ENCODE data around the gene LIN7B. TPM values are rescaled to one million over a fixed set of nuclear protein-coding genes. Genes with fewer than 3 reads are reported as not detected.

The LIN7B gene
- total RNA-seq, 4 donors from 2014 or later: 20.0 to 39.8 (median 32.3) TPM

DNA sequence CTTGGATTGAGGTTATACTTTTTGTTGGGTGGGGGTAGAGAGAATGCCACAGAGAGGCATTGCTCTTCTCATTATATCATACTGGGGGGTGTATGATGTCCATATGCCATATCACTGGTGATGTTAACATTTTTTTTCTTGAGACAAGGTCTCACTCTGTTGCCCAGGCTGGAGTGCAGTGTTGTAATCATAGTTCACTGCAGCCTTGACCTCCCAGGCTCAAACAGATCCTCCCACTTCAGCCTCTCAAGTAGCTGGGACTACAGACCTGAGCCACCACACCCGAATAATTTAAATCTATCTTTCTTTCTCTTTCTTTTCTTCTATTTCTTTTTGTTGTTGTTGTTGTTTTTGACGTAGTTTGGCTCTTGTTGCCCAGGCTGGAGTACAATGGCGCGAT, 33.8 kb upstream of the LIN7B start:
- no peak overlapping the region for H3K4me3 ChIP-seq
- DNase-seq (ENCODE audit: low spot score in 2 of 2): no peak
- TF ChIP-seq POLR2A (IDR thresholded peaks at IDR 0.05) (no peak), POLR2AphosphoS5 (IDR thresholded peaks at IDR 0.05) (no peak), EP300 (IDR thresholded peaks at IDR 0.05) (no peak)
- TF ChIP-seq, protein P1, sequence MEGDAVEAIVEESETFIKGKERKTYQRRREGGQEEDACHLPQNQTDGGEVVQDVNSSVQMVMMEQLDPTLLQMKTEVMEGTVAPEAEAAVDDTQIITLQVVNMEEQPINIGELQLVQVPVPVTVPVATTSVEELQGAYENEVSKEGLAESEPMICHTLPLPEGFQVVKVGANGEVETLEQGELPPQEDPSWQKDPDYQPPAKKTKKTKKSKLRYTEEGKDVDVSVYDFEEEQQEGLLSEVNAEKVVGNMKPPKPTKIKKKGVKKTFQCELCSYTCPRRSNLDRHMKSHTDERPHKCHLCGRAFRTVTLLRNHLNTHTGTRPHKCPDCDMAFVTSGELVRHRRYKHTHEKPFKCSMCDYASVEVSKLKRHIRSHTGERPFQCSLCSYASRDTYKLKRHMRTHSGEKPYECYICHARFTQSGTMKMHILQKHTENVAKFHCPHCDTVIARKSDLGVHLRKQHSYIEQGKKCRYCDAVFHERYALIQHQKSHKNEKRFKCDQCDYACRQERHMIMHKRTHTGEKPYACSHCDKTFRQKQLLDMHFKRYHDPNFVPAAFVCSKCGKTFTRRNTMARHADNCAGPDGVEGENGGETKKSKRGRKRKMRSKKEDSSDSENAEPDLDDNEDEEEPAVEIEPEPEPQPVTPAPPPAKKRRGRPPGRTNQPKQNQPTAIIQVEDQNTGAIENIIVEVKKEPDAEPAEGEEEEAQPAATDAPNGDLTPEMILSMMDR (IDR thresholded peaks at IDR 0.05): no peak
- no peaks in the 10 kb centered on the region for H3K36me3 ChIP-seq
- WGBS: 91% methylated on average over 4 of the region's 4 CpGs
- no peaks in the 10 kb centered on the region for H3K27me3 ChIP-seq
- H3K9me3 ChIP-seq: no peaks in the 10 kb centered on the region
- H3K27ac ChIP-seq: no peak overlapping the region
- H3K4me1 ChIP-seq: no peaks in the 10 kb centered on the region

DNA sequence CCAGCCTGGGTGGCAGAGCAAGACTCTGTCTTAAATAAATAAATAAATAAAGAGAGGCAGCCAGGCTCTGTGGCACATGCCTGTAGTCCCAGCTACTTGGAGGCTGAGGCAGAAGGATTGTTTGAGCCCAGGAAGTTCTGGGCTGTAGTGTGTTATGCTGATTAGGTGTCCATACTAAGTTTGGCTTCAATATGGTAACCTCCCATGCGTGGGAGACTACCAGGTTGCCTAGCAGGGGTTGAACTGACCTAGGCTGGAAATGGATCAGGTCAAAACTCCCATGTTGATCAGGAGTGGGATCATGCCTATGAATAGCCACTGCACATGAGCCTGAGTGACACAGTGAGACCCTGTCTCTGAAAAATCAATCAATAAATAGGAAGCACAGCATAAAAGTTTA, 32.9 kb upstream of the LIN7B start:
- TF ChIP-seq EP300 (IDR thresholded peaks at IDR 0.05) (no peak), POLR2AphosphoS5 (IDR thresholded peaks at IDR 0.05) (no peak), POLR2A (IDR thresholded peaks at IDR 0.05) (no peak)
- TF ChIP-seq, protein P1 (IDR thresholded peaks at IDR 0.05): no peak
- H3K27ac ChIP-seq: no peak overlapping the region
- no peak overlapping the region for H3K4me3 ChIP-seq
- H3K9me3 ChIP-seq: no peaks in the 10 kb centered on the region
- DNase-seq (ENCODE audit: low spot score in 2 of 2): no peak
- H3K27me3 ChIP-seq: no peaks in the 10 kb centered on the region
- H3K36me3 ChIP-seq: no peaks in the 10 kb centered on the region
- peaks cover 6% of the 10 kb centered on the region for H3K4me1 ChIP-seq
- 100% methylated on average over 1 of the region's 1 CpG for WGBS

DNA sequence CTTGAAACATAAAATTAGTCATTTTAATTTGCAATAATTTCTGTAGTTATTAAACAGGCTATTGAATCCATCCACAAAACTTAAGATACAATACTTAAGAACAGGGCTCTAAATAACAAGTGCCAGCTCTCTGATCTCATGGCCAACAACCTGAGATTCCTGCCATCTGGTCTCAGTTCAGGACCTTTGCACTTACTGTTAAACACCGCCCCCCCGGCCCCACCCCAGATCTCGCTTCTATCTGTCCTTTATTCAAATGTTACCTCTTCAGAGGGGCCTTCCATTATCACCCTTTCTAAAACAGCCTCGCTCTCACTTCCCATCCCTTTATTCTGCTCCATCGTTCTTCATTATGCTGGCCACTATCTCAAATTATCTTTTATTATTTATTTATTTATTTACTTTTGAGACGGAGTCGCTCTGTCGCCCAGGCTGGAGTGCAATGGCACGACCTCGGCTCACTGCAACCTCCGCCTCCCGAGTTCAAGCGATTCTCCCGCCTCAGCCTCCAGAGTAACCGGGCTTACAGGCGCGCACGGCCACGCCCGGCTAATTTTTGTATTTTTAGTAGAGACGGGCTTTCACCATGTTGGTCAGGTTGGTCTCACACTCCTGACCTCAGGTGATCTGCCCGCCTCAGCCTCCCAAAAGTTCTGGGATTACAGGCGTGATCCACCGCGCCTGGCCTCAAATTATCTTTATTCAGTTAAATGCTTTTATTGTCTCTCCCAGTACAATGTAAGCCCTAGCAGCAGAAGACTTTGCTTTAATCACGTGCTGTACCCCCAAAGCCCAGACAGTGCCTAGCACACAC, 29.8 kb upstream of the LIN7B start:
- H3K27ac ChIP-seq: peak overlapping the region; percentile 88
- peaks cover 29% of the 10 kb centered on the region for H3K4me1 ChIP-seq
- no peak for DNase-seq (ENCODE audit: low spot score in 2 of 2)
- H3K4me3 ChIP-seq: peak overlapping the region; percentile 73
- H3K27me3 ChIP-seq: no peaks in the 10 kb centered on the region
- WGBS: 54% methylated on average over 26 of the region's 26 CpGs
- H3K36me3 ChIP-seq: peaks cover 16% of the 10 kb centered on the region
- TF ChIP-seq, protein P1 (IDR thresholded peaks at IDR 0.05): no peak
- TF ChIP-seq POLR2A (IDR thresholded peaks at IDR 0.05): no peak
- no peak for TF ChIP-seq EP300 (IDR thresholded peaks at IDR 0.05)
- no peak for TF ChIP-seq POLR2AphosphoS5 (IDR thresholded peaks at IDR 0.05)
- H3K9me3 ChIP-seq: no peaks in the 10 kb centered on the region

DNA sequence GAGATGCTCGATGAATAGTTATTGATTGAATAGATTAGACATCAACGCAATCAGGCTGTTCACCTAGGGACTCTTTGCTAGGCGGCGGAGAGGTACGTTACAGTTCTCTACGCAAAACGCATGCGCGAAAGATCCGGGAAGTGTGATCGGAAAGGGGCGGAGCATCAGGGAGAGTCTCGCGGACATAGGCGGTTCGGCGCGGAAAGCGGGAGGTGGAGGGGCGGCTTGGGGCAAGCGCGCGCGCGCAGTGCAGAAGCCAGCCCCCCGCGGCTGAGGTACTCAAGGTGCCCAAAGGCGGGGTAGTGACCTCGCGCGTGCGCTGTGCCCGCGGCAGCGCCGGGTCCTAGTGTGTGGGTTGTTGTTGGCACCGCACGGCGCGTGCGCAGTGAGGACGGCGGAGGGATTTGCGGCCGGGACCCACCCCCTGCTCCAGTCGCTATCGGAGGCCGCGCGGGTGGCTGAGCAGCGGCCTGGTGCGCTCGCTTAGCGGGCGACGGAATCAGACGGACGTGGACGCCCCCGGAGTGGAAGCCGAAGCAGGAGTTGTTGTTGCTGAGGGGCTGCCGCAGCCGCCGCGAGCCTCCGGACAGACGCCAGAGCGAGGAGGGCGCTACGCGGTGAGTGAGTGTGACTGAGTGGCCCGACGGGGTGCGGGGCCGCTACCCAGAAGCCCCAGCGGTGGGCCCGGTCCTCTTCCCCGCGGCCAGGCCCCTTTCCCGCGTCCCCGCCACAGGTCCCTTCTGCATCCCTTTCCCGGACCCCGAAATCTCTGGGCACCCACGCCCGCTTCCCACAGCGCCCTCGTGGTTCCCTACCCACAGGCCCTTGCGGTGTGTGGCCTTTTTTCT, 28.9 kb upstream of the LIN7B start, which contains the start of gene SNRNP70:
SNRNP70 (plus strand) TSS at position 432 of the 848 bp plus-strand sequence. CDS start 964 bp downstream, outside the sequence.
- Histone ChIP-seq H3K27me3 (no peaks in the 10 kb centered on the region), H3K27ac (peak within 1 kb of the TSS; percentile 88), H3K4me3 (peak within 1 kb of the TSS; percentile 73), H3K9me3 (no peaks in the 10 kb centered on the region), H3K36me3 (peaks cover 21% of the 10 kb centered on the region), H3K4me1 (peaks cover 29% of the 10 kb centered on the region)
- peak; percentile 79 to 94 (median 89) for TF ChIP-seq POLR2AphosphoS5 (IDR thresholded peaks at IDR 0.05)
- TF ChIP-seq, protein P1 (IDR thresholded peaks at IDR 0.05): no peak
- TF ChIP-seq EP300 (IDR thresholded peaks at IDR 0.05): no peak
- TF ChIP-seq POLR2A (IDR thresholded peaks at IDR 0.05): peak; percentile 51 to 89
- under 1% methylated on average over 55 of the region's 89 CpGs for WGBS
- DNase-seq (ENCODE audit: low spot score in 2 of 2): peak; percentile 99

DNA sequence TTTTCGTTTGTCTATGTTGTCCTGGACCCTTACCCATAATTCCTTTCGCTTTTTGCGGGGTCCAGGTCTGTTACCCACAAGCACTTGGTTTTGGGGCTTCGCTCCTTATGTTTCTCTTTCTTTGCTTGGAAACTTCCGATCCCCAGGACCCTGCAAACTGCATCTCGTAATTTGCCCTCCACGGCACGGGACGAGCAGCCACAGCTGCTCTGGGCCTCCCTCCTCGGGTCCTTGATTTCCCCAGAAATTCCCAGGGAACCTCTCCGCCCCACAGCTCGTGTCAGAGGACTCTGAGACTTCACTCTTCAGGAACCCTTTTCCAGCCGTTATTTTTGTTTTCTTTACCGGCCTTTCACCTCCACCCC, 28.3 kb upstream of the LIN7B start:
- Histone ChIP-seq H3K4me3 (peak overlapping the region; percentile 73), H3K4me1 (peaks cover 29% of the 10 kb centered on the region), H3K36me3 (peaks cover 27% of the 10 kb centered on the region), H3K9me3 (no peaks in the 10 kb centered on the region), H3K27ac (peak overlapping the region; percentile 88), H3K27me3 (no peaks in the 10 kb centered on the region)
- no peak for TF ChIP-seq POLR2AphosphoS5 (IDR thresholded peaks at IDR 0.05)
- WGBS: 1% methylated on average over 14 of the region's 14 CpGs
- no peak for DNase-seq (ENCODE audit: low spot score in 2 of 2)

Measured in suprapubic skin (tissue), 4 donors.